Hippocampal formation (tissue), 2 donors: ENCODE results near the gene RBM19.
A peak's percentile ranks its signal among the peaks of the same experiment; 100 is the strongest.

Source experiments
- DNase-seq, 2 donors: peaks; one replicate each; lab custom pipeline; 2025; lab: John Stamatoyannopoulos, UW

RBM19 gene

DNA sequence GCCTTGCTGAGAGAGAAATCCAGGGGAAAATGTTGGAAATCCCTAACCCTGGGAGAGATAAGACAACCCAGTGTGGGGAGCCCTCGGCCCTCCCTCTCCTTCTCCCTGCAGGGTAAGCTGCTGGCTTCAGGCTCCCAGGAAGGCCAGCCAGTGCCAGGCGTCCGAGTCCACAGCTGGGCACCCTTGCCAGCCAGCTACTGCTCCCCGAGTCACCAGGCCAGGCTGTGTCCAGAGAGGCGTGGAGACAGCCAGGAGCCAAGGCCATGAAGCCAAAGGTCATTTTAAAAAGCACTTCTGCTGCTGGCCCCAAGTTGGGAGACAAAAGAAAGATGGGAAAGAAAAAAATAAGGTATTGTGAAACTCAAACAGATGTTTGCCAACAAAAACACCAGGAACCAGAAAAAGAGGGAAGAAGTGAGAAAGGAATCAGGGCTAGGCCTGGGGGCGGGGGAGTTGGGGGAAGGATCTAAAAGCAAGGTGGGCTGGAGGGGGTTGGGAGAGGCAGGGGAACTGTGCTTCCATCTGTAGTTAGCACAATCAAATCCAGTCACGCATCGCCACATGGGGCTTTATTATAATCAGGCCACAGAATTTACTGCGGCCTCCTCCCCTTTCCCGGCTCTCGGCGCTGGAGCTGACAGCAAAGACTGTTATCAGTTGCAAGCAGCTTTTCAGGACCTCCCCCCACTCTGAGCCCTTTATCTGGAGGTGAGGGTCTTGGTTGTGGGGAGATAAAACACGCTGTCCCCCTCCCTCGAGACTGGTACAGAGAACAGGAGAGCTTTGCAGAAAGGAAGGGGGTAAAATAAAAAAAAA, 33.5 kb downstream of the RBM19 start:
- DNase-seq, result peak; percentile 66 to 79

DNA sequence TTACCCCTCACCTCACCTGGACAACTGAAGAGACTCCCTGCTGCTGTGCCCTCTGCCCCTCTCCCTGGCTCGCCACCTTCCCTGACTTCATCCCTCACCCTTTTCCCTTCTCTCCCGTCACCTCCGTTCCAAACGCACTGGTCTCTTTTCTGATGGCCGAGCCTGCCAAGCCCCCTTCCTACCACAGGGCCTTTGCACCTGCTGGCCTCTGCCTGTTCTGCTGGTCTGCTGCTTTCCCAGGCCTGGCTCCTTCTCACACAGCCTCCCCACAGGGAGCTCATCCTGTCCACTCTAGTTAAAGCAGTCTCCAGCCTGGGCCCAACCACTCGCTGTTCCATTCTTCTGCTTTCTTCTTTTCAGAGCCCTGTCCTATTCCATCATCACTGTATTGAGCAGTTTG, 34.6 kb downstream of the RBM19 start:
- no peak for DNase-seq

DNA sequence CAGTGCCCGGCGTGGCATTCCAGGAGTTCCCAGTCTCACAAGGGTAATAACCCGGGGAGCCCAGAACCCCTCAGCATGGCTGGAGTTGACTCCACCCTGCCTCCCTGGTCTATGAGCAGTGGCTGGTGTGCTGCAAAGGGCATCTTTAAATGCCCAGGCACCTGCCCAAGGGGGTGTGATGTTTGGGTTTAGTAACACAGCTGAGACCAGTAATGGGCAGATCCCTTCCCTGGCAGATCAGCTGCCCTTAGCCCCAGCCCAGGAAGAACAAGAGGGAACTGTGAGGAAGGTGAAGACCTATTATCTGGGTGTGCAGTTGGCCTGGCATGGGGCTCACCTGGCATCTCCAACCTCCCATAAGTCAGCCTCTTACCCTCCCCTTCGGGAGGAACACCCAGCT, 35.9 kb downstream of the RBM19 start:
- no peak for DNase-seq

DNA sequence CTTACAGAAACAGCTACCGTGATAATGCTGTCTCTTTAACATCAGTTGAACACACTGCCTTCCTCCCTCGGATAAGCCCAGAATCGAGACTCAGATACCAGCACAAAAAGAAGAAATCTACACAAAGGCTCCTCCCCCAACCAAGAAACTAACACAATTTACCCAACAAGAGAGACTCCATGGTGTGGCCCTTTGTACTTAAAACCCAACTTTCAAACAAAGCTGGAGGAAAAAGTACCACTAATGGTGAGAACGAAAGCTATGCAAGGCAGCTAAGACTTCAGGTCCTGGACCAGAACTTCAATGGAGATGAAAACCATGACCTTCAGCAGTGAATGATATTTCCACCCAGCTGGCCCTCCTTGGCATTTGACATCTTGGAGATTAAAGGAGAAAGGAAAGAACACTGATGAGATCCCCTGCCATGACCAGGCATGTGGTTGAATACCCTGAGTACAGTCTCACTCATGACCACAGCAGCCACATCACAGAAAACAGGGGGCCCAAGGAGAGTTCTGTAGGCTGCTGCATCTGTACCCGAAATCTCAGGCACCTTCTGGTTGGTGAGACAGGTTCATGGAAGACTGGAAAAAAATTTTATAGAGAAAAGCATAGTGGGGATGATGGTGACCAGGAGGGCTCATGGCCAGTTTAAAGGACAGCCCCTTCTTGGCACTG, 36.7 kb downstream of the RBM19 start:
- no peak for DNase-seq

DNA sequence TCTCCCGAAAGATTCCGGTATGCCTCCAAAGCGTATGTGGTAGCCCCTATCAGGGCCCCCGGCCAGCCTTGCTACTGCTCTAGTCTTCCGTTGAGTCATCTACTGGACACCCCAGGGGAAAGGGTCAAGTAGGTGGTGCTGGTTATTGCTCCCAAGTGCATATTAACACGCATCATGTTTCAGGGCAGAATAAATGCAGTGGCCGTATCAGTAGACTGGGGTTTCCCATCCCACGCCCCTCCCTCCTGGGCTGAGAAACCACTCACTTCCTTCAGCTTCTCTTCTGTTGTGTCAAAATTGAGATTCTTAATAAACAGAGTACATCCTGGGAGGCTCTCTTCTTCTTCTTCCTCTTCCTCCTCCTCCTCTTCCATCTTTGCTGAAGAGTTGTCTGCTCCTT, 39.3 kb downstream of the RBM19 start:
- DNase-seq, result no peak

DNA sequence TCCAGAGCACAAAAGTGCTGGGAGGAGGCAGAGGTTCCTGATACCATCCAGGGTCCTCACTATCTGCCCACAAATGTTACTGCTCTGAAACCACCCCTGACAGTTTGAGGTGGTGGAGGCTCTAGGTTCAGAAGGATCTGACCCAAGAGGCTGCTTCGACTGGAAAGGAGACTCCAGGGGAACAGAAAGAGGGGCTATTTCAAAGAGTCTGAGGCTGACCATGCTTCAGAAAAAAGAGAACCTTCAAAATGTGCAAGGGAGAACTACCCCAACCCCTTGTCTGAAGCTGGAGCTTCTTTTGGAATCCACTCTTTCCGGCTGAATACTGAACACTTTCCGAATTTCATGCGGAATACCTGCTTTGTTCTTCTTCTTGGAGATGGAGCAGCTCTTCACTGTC, 41.8 kb downstream of the RBM19 start:
- no peak for DNase-seq

DNA sequence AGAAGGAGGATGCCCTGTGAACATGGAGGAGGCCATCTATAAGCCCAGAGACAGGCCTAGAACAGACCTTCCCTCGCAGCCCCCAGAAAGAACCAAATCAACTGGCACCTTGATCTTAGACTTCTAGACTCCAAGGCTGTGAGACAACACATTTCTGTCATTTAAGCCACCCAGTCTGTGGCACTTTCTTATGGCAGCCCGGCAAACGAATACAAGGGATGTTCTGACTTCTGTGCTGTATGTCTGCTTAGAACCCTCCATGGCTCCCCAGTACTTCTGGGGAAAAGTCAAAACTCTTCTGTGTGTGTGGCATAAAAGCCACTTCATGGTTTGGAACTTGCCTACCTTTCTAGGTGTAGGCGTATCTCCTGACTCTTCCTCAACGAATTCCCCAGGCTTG, 42.9 kb downstream of the RBM19 start:
- no peak for DNase-seq

DNA sequence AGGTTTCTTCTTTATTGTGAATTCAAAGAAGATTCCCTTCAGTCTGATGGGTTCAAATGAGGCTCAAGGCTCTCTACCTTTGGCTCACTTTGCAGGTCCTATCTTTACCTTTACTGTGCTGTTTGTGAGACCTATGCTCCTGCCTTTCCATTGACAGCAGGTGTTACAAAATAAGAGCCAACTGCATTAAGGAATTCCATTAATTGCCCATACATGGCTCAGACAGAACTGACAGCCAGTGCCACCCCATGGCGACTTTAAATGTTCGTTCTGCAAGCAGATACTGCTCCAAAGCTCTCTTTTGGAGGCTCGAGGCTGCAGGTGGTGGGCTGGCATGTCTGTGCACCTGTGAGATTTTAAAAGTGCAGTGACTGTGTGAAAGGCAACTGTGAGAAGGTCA, 44.7 kb downstream of the RBM19 start:
- DNase-seq, result no peak

DNA sequence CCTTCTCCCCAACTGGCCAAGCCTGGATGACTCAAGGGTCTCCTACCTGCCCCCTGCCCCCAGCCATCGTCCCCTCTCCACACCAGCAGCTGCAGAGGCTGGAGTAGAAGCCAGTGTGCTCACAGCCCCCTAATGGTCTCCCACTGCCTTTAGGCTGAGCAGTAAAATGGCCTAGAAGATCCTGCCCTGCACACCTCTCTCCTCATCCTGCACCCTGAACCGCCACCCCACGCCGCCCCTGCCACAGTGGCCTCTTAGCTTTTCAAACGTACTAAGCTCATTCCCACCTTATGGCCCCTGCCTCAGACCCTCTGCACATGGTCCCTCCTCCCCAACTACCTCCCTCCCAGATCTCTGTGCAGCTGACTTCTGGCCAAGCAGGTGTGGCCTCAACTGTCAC, 46.3 kb downstream of the RBM19 start:
- DNase-seq, result no peak

DNA sequence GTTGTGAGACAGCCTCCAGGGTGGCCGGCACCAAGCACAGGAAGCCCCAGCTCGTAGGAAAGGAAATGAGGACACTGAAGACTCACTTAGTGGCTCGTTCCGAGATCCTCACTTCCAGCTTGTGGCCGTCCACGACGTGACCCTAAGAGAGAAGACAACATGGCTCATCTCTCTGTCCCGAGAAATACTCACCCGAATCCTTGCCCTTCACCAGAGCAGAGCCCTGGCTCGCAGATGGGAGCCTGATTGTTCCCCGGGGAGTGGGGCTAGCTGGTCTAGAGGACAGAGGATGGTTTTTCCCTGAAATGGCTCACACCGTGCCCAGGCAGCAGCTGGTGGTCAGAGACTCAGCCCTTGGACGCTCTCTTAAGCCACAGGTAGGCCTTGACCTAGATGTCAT, 47.8 kb downstream of the RBM19 start:
- DNase-seq, result no peak

DNA sequence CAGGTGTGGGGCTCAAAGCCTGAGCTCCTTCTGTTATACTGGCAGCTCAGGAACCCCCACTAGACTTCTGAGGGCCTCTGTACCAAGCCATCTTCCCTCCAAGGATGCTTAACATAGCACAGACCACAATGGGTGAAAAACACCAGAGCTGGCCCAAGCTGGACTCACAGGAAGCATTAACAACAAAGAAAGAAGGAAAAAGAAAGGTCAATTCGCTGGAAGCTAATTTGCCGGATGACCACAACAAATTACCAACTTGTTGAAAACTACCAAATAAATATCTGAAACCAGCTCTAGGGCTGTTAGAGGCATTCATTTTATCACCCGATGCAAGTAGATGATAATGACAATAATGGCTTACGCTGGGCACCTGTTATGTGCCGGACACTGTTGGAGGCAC, 48.7 kb downstream of the RBM19 start:
- no peak for DNase-seq

DNA sequence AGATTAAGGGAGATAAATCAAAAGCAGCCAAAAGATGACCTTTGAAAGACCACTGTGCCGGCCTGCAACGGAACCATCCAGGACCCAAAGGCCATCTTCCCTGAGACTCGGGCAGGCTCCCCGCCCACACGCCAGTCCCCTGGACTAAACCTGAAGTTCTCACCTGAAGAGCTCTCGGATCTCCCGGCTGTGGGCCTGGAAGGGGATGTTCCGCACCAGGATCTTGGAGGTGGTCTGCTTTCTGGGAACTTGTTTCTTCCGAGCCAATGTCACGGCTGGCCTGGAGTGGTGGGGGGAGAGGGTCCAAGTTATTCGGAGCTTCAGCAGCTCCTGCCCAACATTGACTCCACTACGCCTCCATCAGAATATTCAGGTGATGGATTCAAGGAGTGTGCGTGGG, 51.3 kb downstream of the RBM19 start:
- no peak for DNase-seq

DNA sequence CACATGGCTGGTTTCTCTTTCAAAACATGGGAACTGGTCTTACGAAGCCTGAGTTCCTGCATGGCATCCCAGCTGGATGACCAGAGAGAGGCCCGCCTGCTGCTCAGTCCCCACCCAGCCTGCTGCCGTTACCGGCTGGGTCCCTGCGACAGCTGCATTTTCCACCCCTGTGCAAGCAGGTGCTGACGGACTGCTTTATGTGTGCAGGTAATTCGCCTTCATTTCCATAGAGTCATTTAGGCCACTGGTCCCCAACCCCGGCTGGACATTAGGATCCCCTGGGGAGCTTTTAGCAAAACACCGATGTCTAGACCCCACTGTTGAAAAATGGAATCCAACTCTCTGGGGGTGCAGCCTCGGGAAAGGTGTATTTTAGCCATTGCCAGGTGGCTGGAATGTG, 51.9 kb downstream of the RBM19 start:
- DNase-seq, result no peak

DNA sequence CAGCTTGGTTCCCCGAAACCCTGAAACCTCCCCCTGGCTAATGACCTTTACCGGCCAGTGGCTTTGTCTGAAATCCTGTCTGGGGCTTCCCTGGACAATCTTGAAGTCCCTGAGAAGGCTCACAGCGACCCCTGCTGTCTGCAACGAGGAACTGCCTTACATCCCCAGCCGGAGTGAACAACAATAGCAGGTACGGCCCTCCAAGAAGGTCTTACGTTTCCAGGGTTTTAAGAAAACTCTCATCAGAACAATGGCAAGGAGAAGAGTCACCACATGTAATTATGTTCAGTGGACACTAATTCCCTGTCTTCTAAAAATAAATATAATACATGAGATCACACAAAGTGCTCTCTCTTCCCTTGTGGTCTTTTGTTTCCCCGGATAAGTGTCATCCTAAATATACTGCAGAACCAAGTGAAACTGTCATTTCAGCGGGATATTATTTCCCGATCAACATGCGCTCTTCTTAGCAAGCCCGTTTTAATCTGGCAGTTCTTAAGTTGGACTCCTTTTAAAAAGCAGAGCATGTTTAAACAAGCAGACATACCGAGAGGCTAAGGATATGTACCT, 53.3 kb downstream of the RBM19 start:
- peak; percentile 59 to 63 for DNase-seq

DNA sequence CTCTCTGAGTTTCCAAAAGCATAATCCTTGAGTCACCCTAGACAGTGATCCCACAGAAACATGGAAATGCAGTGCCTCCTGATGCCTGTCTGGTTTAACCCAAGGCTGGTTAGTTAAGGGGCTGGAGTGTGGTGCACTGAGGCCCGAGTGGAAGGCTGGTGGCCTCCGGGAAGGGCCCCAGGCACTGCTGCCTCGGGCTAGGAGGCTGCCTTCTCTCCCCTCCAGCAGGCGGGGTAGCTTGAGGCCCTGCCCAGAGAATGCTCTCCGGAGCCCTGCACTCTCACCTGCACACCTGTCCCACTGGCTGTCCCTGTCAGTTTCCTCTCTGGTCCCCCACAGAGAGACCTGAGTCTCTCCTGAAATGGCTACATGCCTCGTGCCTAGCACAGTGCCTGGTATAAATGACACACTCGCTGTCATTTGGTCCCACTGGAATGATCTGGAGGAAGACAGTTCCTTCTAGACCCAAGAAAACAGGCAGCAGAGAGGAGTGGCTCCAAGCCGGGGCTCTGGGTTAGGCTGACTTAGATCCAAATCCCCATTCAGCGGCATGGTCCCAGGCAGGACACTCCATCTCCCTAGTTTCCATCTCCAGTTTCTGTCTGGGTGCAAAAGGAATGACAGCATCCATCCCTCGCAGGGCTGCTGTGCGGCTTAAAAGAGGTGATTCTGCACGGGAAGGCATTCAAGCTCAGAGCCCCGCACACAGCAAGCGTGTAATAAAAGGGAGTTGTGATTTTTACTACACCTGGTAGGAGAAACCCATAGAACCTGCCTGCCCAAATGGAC, 54.0 kb downstream of the RBM19 start:
- DNase-seq, result no peak

DNA sequence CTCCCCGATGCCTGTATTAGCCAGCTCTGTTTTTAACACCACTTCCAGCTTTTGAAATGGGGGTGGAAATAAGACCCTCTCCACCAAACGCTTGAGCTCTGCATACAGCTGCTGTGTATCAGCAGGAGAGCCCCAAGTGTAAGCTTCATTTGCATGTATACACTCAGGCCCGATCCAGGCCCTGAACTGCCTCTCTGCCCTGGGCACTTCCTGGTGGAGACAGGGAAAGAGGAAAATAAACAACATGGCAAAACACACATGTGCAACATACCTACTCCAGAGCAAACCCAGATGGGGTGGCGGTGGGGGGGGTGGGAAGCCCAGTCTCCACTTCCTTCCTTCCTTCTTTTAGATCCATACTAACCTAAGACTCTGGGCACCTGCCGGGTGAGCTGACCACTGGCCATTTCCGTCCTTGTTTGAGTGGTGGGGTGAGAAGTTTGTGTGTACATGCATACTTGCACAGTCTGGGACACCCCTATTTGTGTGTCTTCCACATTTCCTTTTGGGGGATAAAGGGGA, 55.3 kb downstream of the RBM19 start:
- DNase-seq, result no peak

DNA sequence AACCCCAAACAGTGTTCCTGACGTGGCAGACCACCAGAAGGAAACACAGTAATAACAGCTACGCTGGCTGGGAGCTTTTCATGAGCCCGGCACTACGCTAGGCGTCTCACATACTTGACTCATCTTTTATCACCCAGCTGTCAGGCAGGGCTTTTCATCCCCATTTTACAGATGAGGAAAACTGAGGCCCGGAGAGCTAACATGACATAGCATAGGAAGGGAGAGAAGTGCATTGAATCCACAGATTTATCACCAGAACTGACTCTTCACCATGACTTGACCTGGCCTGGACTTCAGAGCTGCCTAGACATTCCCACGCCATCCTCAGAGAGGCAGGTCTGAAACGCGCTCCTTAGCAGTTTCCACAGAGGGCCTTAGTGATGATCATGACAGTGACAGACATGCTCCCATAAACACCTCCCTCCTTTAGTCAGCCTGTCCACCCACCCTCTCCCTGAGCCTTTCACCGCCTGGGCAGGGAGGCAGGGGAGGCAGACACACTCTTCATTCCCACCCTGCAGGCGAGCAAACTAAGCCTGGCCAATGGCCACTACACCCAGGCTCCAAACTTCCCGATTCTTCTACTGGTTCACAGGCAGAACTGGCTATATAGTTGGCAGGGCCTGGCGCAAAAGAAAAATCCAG, 56.2 kb downstream of the RBM19 start:
- DNase-seq, result no peak

DNA sequence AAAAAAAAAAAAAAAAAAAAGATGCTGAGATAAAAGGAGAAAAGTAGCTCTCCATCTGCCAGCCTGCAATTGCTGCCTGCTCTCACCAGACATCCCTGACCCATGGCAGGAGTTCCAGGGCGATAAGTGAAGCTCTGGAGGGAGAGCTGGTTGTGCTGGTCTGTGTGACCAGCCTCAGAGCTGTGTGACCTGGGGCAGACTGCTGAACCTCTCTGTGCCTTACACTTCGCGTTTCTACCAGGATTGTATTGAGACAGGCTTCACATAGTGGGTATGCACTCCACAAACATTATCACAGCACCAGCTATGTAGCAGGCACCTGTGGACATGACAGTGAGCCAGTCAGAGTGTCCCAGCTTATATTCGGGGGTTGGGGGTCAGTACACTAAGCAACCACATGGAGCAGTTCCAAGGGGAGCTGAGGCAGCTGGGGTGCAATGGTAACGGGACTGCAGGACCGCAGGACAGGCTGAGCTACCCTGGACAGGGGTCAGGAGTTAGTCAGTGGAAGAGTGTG, 57.5 kb downstream of the RBM19 start:
- no peak for DNase-seq

DNA sequence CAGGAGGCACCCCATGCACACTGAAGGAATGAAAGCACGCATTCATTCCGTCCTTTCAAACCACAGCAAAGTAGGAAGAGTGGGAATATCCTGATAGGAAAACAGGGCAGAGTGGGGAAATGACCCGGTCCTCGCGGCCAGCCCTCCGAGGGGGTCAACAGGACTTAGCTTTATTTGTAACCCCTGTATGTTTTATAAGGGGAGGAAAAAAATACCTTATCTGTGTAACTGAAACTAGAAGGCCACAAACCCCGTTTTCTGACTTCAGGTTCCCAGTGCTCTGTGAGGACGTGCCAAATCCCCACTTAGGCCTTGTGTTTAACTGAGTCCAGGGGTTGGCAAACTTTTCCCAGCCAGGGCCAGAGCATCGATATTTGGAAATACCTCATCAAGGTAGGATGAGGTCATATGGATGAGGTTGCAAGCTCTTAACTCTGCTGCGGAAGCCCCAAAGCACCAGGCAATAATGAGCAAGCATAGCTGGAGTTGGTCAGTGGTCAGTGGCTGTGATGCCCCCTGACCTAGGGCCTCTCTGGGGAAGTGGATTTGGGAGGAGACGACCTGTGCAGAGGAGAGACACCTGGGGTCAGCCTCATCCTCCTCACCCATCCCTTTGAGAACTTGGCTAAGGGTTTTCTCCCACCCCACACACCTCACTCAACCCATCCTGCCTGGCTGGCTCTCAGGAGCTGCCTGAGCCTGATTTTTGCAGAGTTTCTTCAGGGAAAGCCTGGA, 58.5 kb downstream of the RBM19 start:
- DNase-seq, result no peak

DNA sequence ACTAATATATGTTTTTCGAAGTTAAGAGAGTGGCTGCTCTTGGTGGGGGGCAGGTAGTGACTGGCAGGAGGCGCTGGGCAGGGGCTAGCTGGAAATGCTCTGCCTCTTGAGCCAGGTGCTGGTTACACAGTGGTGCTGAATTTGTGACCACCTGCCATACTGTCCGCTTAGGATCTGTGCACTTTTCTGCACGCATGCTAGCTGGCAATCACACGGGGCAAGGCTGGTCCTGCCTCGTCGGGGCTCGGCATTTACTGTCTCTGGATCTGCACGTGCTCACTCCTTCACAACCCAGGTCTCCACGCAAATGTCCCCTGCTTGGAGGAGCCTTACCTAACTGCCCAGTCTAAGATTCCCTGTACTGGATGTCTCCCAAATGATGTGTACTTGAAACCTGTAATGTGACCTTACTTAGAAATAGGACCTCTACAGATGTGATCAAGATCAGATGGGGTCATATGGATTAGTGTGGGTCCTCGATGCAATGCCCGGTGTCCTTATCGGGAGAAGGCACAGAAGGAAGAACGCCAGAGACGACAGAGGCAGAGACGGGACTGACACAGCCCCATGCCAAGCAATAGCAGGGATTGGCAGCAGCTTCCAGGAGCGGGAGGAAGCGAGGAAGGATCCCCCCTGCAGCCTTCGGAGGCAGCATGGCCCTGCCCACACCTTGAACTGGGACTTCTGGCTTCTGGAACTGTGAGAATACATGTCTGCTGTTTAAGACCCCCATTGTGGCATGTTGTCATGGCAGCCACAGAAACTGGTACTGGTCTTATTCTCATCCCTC, 59.5 kb downstream of the RBM19 start:
- no peak for DNase-seq
